ENCODE results near the gene STAB2.

STAB2 gene

GRCh38 chr12:103780992-103781391 lies 193.9 kb downstream of the STAB2 start:
- H3K27me3 ChIP-seq (ENCODE audit: control insufficient read depth, insufficient read depth, low read length), result no peaks in the 10 kb centered on the region
- H3K4me1 ChIP-seq (ENCODE audit: control insufficient read depth, insufficient read depth, low read length), result peaks cover 5% of the 10 kb centered on the region; the same call in 1 of the 2 replicates
- no peak overlapping the region for H3K27ac ChIP-seq (ENCODE audit: low read depth, low read length)
- H3K9me3 ChIP-seq (ENCODE audit: control insufficient read depth, insufficient read depth, low read depth, low read length), result no peaks in the 10 kb centered on the region
- no peak overlapping the region for H3K4me3 ChIP-seq (ENCODE audit: low read depth, low read length)
- H3K9ac ChIP-seq (ENCODE audit: low read length), result no peak overlapping the region
- peaks cover 61% of the 10 kb centered on the region for H3K36me3 ChIP-seq (ENCODE audit: control insufficient read depth, insufficient read depth, low read length)

- Histone ChIP-seq H3K4me3 (ENCODE audit: low read depth, low read length) (no peak overlapping the region), H3K4me1 (ENCODE audit: control insufficient read depth, insufficient read depth, low read length) (peaks cover 5% of the 10 kb centered on the region; the same call in 1 of the 2 replicates), H3K27ac (ENCODE audit: low read depth, low read length) (no peak overlapping the region), H3K36me3 (ENCODE audit: control insufficient read depth, insufficient read depth, low read length) (peaks cover 50% of the 10 kb centered on the region), H3K27me3 (ENCODE audit: control insufficient read depth, insufficient read depth, low read length) (no peaks in the 10 kb centered on the region), H3K9ac (ENCODE audit: low read length) (no peak overlapping the region), H3K9me3 (ENCODE audit: control insufficient read depth, insufficient read depth, low read depth, low read length) (no peaks in the 10 kb centered on the region)
These were observed 195.3 kb downstream of the STAB2 start for GRCh38 chr12:103782399-103782798.

GRCh38 chr12:103783744-103784664 lies 196.9 kb downstream of the STAB2 start:
- H3K4me1 ChIP-seq (ENCODE audit: control insufficient read depth, insufficient read depth, low read length), result peaks cover 5% of the 10 kb centered on the region; the same call in 1 of the 2 replicates

GRCh38 chr12:103785243-103786031 lies 198.4 kb downstream of the STAB2 start:
- H3K4me1 ChIP-seq (ENCODE audit: control insufficient read depth, insufficient read depth, low read length), result no peaks in the 10 kb centered on the region
- H3K4me3 ChIP-seq (ENCODE audit: low read depth, low read length), result no peak overlapping the region
- no peak overlapping the region for H3K27ac ChIP-seq (ENCODE audit: low read depth, low read length)
- H3K9me3 ChIP-seq (ENCODE audit: control insufficient read depth, insufficient read depth, low read depth, low read length), result no peaks in the 10 kb centered on the region
- no peak overlapping the region for H3K9ac ChIP-seq (ENCODE audit: low read length)
- H3K27me3 ChIP-seq (ENCODE audit: control insufficient read depth, insufficient read depth, low read length), result no peaks in the 10 kb centered on the region
- peaks cover 30% of the 10 kb centered on the region for H3K36me3 ChIP-seq (ENCODE audit: control insufficient read depth, insufficient read depth, low read length)

More at GRCh38 chr12:103783744-103784664, 196.9 kb downstream of the STAB2 start:
- no peak overlapping the region for H3K4me3 ChIP-seq (ENCODE audit: low read depth, low read length)
- no peak overlapping the region for H3K27ac ChIP-seq (ENCODE audit: low read depth, low read length)
- H3K9ac ChIP-seq (ENCODE audit: low read length), result no peak overlapping the region
- H3K27me3 ChIP-seq (ENCODE audit: control insufficient read depth, insufficient read depth, low read length), result no peaks in the 10 kb centered on the region
- H3K36me3 ChIP-seq (ENCODE audit: control insufficient read depth, insufficient read depth, low read length), result peaks cover 41% of the 10 kb centered on the region
- H3K9me3 ChIP-seq (ENCODE audit: control insufficient read depth, insufficient read depth, low read depth, low read length), result no peaks in the 10 kb centered on the region

GRCh38 chr12:103786201-103786600 lies 199.1 kb downstream of the STAB2 start:
- Histone ChIP-seq H3K4me3 (ENCODE audit: low read depth, low read length) (no peak overlapping the region), H3K9me3 (ENCODE audit: control insufficient read depth, insufficient read depth, low read depth, low read length) (no peaks in the 10 kb centered on the region), H3K9ac (ENCODE audit: low read length) (no peak overlapping the region), H3K36me3 (ENCODE audit: control insufficient read depth, insufficient read depth, low read length) (peaks cover 30% of the 10 kb centered on the region), H3K4me1 (ENCODE audit: control insufficient read depth, insufficient read depth, low read length) (no peaks in the 10 kb centered on the region), H3K27me3 (ENCODE audit: control insufficient read depth, insufficient read depth, low read length) (no peaks in the 10 kb centered on the region), H3K27ac (ENCODE audit: low read depth, low read length) (no peak overlapping the region)

GRCh38 chr12:103791350-103791920 lies 204.4 kb downstream of the STAB2 start:
- Histone ChIP-seq H3K27me3 (ENCODE audit: control insufficient read depth, insufficient read depth, low read length) (no peaks in the 10 kb centered on the region), H3K27ac (ENCODE audit: low read depth, low read length) (no peak overlapping the region), H3K9me3 (ENCODE audit: control insufficient read depth, insufficient read depth, low read depth, low read length) (no peaks in the 10 kb centered on the region), H3K4me3 (ENCODE audit: low read depth, low read length) (no peak overlapping the region), H3K4me1 (ENCODE audit: control insufficient read depth, insufficient read depth, low read length) (no peaks in the 10 kb centered on the region), H3K36me3 (ENCODE audit: control insufficient read depth, insufficient read depth, low read length) (peaks cover 41% of the 10 kb centered on the region), H3K9ac (ENCODE audit: low read length) (no peak overlapping the region)

GRCh38 chr12:103793046-103793445 lies 206.0 kb downstream of the STAB2 start:
- H3K27me3 ChIP-seq (ENCODE audit: control insufficient read depth, insufficient read depth, low read length), result no peaks in the 10 kb centered on the region
- no peaks in the 10 kb centered on the region for H3K4me1 ChIP-seq (ENCODE audit: control insufficient read depth, insufficient read depth, low read length)
- no peak overlapping the region for H3K9ac ChIP-seq (ENCODE audit: low read length)
- peaks cover 49% of the 10 kb centered on the region for H3K36me3 ChIP-seq (ENCODE audit: control insufficient read depth, insufficient read depth, low read length)
- H3K27ac ChIP-seq (ENCODE audit: low read depth, low read length), result no peak overlapping the region
- no peak overlapping the region for H3K4me3 ChIP-seq (ENCODE audit: low read depth, low read length)
- H3K9me3 ChIP-seq (ENCODE audit: control insufficient read depth, insufficient read depth, low read depth, low read length), result no peaks in the 10 kb centered on the region

- no peaks in the 10 kb centered on the region for H3K4me1 ChIP-seq (ENCODE audit: control insufficient read depth, insufficient read depth, low read length)
- H3K36me3 ChIP-seq (ENCODE audit: control insufficient read depth, insufficient read depth, low read length), result peaks cover 55% of the 10 kb centered on the region
These were observed 206.5 kb downstream of the STAB2 start for GRCh38 chr12:103793512-103794045.

GRCh38 chr12:103794309-103795213 lies 207.5 kb downstream of the STAB2 start:
- H3K4me3 ChIP-seq (ENCODE audit: low read depth, low read length), result no peak overlapping the region
- peaks cover under 1% of the 10 kb centered on the region; the same call in 1 of the 2 replicates for H3K4me1 ChIP-seq (ENCODE audit: control insufficient read depth, insufficient read depth, low read length)
- H3K36me3 ChIP-seq (ENCODE audit: control insufficient read depth, insufficient read depth, low read length), result peaks cover 61% of the 10 kb centered on the region
- H3K27me3 ChIP-seq (ENCODE audit: control insufficient read depth, insufficient read depth, low read length), result no peaks in the 10 kb centered on the region
- no peak overlapping the region for H3K27ac ChIP-seq (ENCODE audit: low read depth, low read length)
- H3K9ac ChIP-seq (ENCODE audit: low read length), result no peak overlapping the region
- H3K9me3 ChIP-seq (ENCODE audit: control insufficient read depth, insufficient read depth, low read depth, low read length), result no peaks in the 10 kb centered on the region

More at GRCh38 chr12:103793512-103794045, 206.5 kb downstream of the STAB2 start:
- no peak overlapping the region for H3K27ac ChIP-seq (ENCODE audit: low read depth, low read length)
- no peak overlapping the region for H3K9ac ChIP-seq (ENCODE audit: low read length)
- no peaks in the 10 kb centered on the region for H3K9me3 ChIP-seq (ENCODE audit: control insufficient read depth, insufficient read depth, low read depth, low read length)
- no peaks in the 10 kb centered on the region for H3K27me3 ChIP-seq (ENCODE audit: control insufficient read depth, insufficient read depth, low read length)
- H3K4me3 ChIP-seq (ENCODE audit: low read depth, low read length), result no peak overlapping the region

GRCh38 chr12:103798586-103798985 lies 211.5 kb downstream of the STAB2 start:
- no peak overlapping the region for H3K27ac ChIP-seq (ENCODE audit: low read depth, low read length)
- H3K27me3 ChIP-seq (ENCODE audit: control insufficient read depth, insufficient read depth, low read length), result no peaks in the 10 kb centered on the region
- H3K9me3 ChIP-seq (ENCODE audit: control insufficient read depth, insufficient read depth, low read depth, low read length), result no peaks in the 10 kb centered on the region
- H3K4me1 ChIP-seq (ENCODE audit: control insufficient read depth, insufficient read depth, low read length), result peaks cover 11% of the 10 kb centered on the region; the same call in 1 of the 2 replicates
- no peak overlapping the region for H3K9ac ChIP-seq (ENCODE audit: low read length)
- peaks cover 37% of the 10 kb centered on the region for H3K36me3 ChIP-seq (ENCODE audit: control insufficient read depth, insufficient read depth, low read length)
- no peak overlapping the region for H3K4me3 ChIP-seq (ENCODE audit: low read depth, low read length)

Data from HUES6 (cell line).